ENCODE measurements around the gene LCP2.

DNA sequence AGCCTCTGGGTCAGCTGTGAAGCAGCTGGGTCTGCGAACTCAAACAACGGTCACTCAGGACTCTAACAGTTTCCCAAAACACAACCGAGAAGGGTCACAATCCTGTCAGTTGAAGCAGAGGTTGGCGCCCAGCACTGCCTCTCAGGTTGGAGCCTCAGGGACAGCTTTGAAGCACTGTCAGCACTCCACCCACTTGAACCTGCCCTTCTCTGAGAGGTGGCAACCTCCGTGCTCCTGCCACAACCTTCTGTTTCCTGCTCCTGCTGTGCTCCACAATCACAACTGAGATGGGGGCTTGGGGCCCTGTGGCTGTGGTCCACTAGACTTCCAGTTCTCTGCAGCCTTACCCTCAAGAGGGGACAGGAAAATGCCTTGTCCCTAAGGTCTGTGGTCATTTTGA, 21.7 kb upstream of the LCP2 start:
- TF ChIP-seq, protein P1, sequence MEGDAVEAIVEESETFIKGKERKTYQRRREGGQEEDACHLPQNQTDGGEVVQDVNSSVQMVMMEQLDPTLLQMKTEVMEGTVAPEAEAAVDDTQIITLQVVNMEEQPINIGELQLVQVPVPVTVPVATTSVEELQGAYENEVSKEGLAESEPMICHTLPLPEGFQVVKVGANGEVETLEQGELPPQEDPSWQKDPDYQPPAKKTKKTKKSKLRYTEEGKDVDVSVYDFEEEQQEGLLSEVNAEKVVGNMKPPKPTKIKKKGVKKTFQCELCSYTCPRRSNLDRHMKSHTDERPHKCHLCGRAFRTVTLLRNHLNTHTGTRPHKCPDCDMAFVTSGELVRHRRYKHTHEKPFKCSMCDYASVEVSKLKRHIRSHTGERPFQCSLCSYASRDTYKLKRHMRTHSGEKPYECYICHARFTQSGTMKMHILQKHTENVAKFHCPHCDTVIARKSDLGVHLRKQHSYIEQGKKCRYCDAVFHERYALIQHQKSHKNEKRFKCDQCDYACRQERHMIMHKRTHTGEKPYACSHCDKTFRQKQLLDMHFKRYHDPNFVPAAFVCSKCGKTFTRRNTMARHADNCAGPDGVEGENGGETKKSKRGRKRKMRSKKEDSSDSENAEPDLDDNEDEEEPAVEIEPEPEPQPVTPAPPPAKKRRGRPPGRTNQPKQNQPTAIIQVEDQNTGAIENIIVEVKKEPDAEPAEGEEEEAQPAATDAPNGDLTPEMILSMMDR (IDR thresholded peaks at IDR 0.05 in 4 of 5, conservative IDR thresholded peaks at IDR 0.05 in 1 of 5) = no peak
- TF ChIP-seq POLR2A (IDR thresholded peaks at IDR 0.05) = no peak

Measured in gastrocnemius medialis (tissue), 4 donors.